BE2C (cell line): ENCODE measurements around the gene RTP4.

ENCODE experiments used
- DNase-seq: peaks from one replicate; pipeline ENCODE4 v3.0.0-alpha.2; 2020
- H3K27me3 ChIP-seq: fragments of 250-450 bp; sonication (Bioruptor Pico); 2 replicates; pipeline ENCODE4 v1.5.1; 2020; ENCODE audit warnings: mild to moderate bottlenecking
- H3K36me3 ChIP-seq: fragments of 250-450 bp; sonication (Bioruptor Pico); 2 replicates; pipeline ENCODE4 v1.5.1; 2020; ENCODE audit warnings: mild to moderate bottlenecking
- H3K4me1 ChIP-seq: fragments of 250-450 bp; sonication (Bioruptor Pico); 2 replicates; pipeline ENCODE4 v1.5.1; 2020
- H3K4me3 ChIP-seq: 2 replicates; pipeline ENCODE4 v1.5.1; 2011; ENCODE audit warnings: low read depth, low read length
- H3K9me3 ChIP-seq: fragments of 250-450 bp; sonication (Bioruptor Pico); 2 replicates; pipeline ENCODE4 v1.5.1; 2020
- TF ChIP-seq, protein P1 (sequence below): IDR thresholded peaks from 2 replicates; pipeline ENCODE4 v1.5.1; 2012; ENCODE audit warnings: mild to moderate bottlenecking, low read depth, low read length

Gene RTP4

GRCh38 chr3:187340578-187340977 lies 27.6 kb upstream of the RTP4 start:
- no peaks in the 10 kb centered on the region for H3K9me3 ChIP-seq
- TF ChIP-seq, protein P1, sequence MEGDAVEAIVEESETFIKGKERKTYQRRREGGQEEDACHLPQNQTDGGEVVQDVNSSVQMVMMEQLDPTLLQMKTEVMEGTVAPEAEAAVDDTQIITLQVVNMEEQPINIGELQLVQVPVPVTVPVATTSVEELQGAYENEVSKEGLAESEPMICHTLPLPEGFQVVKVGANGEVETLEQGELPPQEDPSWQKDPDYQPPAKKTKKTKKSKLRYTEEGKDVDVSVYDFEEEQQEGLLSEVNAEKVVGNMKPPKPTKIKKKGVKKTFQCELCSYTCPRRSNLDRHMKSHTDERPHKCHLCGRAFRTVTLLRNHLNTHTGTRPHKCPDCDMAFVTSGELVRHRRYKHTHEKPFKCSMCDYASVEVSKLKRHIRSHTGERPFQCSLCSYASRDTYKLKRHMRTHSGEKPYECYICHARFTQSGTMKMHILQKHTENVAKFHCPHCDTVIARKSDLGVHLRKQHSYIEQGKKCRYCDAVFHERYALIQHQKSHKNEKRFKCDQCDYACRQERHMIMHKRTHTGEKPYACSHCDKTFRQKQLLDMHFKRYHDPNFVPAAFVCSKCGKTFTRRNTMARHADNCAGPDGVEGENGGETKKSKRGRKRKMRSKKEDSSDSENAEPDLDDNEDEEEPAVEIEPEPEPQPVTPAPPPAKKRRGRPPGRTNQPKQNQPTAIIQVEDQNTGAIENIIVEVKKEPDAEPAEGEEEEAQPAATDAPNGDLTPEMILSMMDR: no peak

DNA sequence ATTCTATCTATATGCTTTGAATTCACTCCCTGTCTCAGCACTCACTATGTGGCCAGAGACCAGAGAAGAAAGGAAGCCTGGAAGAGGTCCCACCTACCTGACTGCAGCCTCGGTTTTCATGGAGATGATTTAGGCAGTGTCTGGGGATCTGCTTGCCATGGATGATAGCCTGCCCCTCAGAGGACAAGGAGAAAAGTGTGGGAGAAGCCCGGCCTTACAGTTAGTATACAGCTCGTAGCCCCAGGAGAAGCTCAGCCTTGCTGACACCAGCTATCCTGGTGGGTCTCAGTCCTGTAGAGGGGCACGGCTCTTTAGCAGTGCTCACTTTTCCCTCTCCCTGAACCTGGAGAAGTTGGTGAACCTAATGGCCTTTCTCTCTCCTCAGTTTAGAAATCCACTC lies 25.9 kb upstream of the RTP4 start:
- TF ChIP-seq, protein P1: no peak
- no peak for DNase-seq
- no peaks in the 10 kb centered on the region for H3K36me3 ChIP-seq
- H3K4me1 ChIP-seq: no peaks in the 10 kb centered on the region
- no peaks in the 10 kb centered on the region for H3K9me3 ChIP-seq
- H3K27me3 ChIP-seq: peaks cover 16% of the 10 kb centered on the region
- H3K4me3 ChIP-seq: no peak overlapping the region

More at GRCh38 chr3:187340578-187340977, 27.6 kb upstream of the RTP4 start:
- DNase-seq: no peak
- no peak overlapping the region for H3K4me3 ChIP-seq
- H3K4me1 ChIP-seq: no peaks in the 10 kb centered on the region
- no peaks in the 10 kb centered on the region for H3K36me3 ChIP-seq
- H3K27me3 ChIP-seq: peaks cover 19% of the 10 kb centered on the region

DNA sequence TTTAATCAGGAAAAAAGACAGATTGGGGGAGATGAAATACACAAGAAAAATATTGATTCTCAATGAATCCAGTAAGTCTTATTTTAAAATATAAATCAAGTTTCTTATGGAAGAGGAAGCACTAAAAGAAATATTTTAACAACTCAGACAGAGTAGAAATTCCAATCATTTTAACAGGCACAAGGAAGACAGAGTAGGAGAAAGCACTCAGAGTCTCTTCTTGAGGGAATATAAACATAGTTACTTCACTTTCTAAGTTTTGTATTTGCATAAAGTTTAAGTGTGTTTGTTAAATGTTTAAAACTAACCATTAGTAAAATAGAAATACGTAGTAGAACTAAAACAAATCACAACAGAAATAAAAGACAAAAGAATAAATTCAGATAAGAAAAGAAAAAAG lies 24.5 kb upstream of the RTP4 start:
- Histone ChIP-seq H3K4me3 (no peak overlapping the region), H3K27me3 (peaks cover 16% of the 10 kb centered on the region), H3K4me1 (no peaks in the 10 kb centered on the region), H3K36me3 (no peaks in the 10 kb centered on the region), H3K9me3 (no peaks in the 10 kb centered on the region)
- TF ChIP-seq, protein P1: no peak
- DNase-seq: no peak

DNA sequence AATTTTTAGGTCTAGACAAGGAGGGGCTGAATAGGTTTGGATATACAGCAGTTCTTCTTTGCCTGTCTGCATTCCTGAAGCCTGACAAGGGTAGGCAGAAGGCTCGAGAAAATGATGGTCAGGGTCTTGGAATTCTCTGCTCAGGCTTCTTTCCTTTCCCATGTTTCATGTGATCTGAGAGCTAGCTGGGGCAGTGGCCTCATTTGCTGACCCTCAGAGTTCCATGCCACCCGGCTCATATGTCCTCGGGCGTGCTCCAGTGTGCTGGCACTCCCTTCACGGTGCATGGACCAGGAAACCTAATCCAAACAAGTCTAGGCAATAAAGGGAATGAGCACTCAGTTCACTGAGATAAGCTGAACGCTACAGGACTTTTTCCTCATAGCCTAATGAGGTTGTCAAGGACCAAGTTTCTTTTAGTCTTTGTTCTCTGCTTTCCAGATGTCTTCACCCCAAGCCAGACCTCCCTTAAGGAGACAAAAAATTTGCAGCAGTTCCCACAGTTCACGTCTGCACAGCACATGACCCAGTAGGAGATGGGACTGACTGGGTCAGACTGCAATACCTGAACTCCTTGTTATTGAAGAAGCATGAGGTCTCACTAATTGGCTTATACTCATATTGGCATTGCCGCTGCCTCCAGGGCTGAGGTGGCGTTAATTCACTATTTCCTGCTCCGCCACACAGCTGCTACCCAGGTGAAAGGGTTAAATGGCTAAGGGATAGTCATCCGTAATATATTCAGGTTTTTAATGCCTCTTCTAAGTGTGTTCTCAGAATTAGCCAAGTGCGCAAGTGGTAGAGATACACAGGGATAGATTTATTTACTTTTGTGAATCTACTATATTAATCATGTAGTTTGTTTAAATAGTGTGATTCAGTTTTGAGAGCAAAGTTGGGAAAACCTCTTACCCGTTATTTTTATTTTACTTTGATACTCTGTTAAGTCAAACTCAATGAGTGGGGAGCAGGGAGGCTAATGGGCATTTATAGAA lies 15.3 kb upstream of the RTP4 start:
- no peaks in the 10 kb centered on the region for H3K36me3 ChIP-seq
- no peaks in the 10 kb centered on the region for H3K9me3 ChIP-seq
- no peak for DNase-seq
- H3K27me3 ChIP-seq: peaks cover 16% of the 10 kb centered on the region
- H3K4me1 ChIP-seq: no peaks in the 10 kb centered on the region
- no peak overlapping the region for H3K4me3 ChIP-seq
- TF ChIP-seq, protein P1: no peak

DNA sequence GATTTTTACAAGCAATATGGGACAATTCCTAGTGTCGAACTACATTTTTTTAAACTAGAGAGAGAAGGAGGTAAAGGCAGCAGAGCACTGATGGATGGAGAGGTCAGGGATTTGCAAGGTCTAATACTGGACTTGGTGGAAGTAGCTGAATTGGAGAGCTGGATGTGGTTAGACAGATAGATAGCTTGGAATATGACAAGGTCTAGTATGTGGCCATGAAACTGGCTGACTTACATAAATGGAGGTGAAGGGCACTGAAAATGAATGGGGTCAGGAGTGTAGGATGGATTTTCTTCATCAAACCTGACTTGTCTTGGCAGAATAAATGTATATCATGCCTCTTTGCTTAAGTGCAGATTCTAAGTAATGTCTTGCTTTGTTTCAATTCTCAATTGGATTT lies 10.1 kb upstream of the RTP4 start:
- no peaks in the 10 kb centered on the region for H3K36me3 ChIP-seq
- H3K4me1 ChIP-seq: no peaks in the 10 kb centered on the region
- no peak for DNase-seq
- H3K27me3 ChIP-seq: peaks cover 6% of the 10 kb centered on the region
- no peak overlapping the region for H3K4me3 ChIP-seq
- TF ChIP-seq, protein P1: no peak
- no peaks in the 10 kb centered on the region for H3K9me3 ChIP-seq
